Hematopoietic multipotent progenitor cell treated with erythropoietin and hydrocortisone succinate and interleukin-3 and kit ligand, for 15 days (in vitro differentiated cells): ENCODE data around the gene MRGPRG.
A peak's percentile ranks its signal among the peaks of the same experiment; 100 is the strongest.

Source experiments
- DNase-seq: peaks from one replicate; pipeline ENCODE4 v3.0.0-alpha.2; 2015; ENCODE audit warnings: low spot score

Gene MRGPRG

GRCh38 chr11:3225826-3226750, 7.5 kb upstream of the MRGPRG start:
- DNase-seq: no peak

- DNase-seq: no peak
These were observed 6.6 kb upstream of the MRGPRG start for GRCh38 chr11:3225159-3225758.

- no peak for DNase-seq
These were observed 5.9 kb upstream of the MRGPRG start for GRCh38 chr11:3224401-3225057.

GRCh38 chr11:3223932-3224381, 5.3 kb upstream of the MRGPRG start:
- DNase-seq: no peak

- no peak for DNase-seq
These were observed 4.6 kb upstream of the MRGPRG start for GRCh38 chr11:3222941-3223915.

GRCh38 chr11:3222003-3222855, 3.6 kb upstream of the MRGPRG start:
- DNase-seq: no peak

GRCh38 chr11:3221408-3222002, 2.9 kb upstream of the MRGPRG start:
- no peak for DNase-seq

GRCh38 chr11:3220521-3221407, 2.2 kb upstream of the MRGPRG start:
- DNase-seq: peak; percentile 16

GRCh38 chr11:3220101-3220500, 1.5 kb upstream of the MRGPRG start:
- DNase-seq: no peak

- DNase-seq: no peak
These were observed 774 bp upstream of the MRGPRG start for GRCh38 chr11:3219281-3219892.

- DNase-seq: no peak
These were observed 663 bp downstream of the MRGPRG start for GRCh38 chr11:3217818-3218482.

- no peak for DNase-seq
These were observed 2.5 kb downstream of the MRGPRG start for GRCh38 chr11:3216027-3216525.

- no peak for DNase-seq
These were observed 3.1 kb downstream of the MRGPRG start for GRCh38 chr11:3215346-3216026.

- no peak for DNase-seq
These were observed 4.3 kb downstream of the MRGPRG start for GRCh38 chr11:3214420-3214699.

- DNase-seq: no peak
These were observed 4.8 kb downstream of the MRGPRG start for GRCh38 chr11:3213659-3214419.

GRCh38 chr11:3208272-3208671, 10.3 kb downstream of the MRGPRG start:
- DNase-seq: no peak
